GM21423 (cell line): Measurements from ENCODE around the gene LRRC7.
"Not testable (repeated sequence)": the region's sequence is repeated elsewhere in the genome, so short reads cannot be mapped to it uniquely, and the experiment has no call there.

Source experiments
- ATAC-seq: cut with Tn5 transposase; IDR thresholded peaks from one replicate; pipeline ENCODE4 v1.9.1; 2021; ENCODE audit warnings: mild to moderate bottlenecking, moderate library complexity; ENCODE audit not compliant: unreplicated experiment

The LRRC7 gene

DNA sequence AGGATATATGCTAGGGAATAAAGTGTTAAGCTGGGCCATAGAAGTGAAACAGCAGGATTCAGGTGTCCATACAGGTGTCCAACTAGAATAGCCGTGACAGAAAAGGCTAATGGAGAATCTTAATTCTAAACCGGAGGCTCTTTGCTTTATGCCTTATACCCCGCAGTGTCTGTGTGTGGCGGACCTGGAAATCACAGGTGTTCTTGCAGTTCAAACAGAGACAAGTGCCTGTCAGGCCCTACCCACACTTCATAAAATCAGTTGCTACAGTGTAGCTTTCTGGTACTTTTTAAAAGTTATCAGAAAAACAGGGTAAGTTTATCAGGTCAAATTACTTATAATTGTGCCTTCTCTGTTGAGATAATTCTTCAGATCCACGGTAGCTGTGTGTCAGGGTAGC, 293.9 kb downstream of the LRRC7 start:
- no peak for ATAC-seq

DNA sequence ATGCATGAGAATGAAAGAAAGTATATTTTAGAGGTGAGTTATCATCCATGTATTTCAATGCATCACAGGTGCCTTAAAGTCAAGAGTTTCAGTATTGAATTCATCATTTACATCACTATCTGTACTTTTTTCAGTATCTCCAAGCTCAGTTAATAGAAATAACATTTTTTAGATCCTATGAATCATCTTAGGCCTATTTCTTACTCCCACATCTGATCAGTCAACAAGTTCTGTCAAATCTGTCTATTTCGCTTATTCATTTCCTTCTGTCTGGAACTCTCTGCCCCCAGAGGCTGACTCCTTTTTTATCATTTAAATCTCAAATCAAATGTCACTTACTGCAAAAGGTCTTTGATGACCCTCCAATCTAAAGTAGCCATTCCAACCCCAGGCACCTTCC, 295.2 kb downstream of the LRRC7 start:
- no peak for ATAC-seq

DNA sequence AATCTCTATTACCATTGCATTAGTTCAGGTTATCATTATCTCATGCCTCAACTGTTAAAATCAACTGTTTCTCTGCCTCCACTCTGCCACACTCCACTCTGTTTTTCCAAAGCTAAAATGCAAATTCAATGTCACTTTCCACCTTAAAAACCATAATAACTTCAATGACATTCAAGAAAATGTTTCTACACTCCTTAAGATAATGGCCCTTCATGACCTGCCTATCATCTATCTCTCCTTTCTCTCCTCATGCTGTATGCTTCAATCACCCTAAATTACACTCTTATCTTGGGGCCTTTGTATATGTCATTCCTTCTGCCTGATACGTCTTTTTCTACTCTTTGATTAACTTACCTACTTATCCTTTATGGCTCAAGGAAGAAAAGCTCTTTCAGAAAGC, 296.0 kb downstream of the LRRC7 start:
- ATAC-seq = no peak

DNA sequence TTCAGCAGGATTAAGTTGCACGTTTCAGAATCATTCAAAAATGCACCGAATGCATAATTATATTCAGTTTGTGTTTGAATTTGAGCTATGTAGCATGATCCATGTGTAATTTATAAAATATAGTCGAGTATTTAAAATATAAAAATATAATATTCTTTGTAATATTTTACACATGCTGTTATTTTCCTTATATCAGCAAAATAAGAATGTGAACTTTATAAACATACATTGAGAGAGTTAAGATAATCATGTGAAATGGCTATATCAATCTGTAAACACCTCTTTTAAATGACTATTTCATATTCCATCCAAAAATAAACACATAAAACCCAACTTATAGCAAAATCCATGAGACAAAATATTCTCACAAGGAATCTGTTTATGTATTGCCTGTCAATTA, 303.7 kb downstream of the LRRC7 start:
- ATAC-seq = no peak

DNA sequence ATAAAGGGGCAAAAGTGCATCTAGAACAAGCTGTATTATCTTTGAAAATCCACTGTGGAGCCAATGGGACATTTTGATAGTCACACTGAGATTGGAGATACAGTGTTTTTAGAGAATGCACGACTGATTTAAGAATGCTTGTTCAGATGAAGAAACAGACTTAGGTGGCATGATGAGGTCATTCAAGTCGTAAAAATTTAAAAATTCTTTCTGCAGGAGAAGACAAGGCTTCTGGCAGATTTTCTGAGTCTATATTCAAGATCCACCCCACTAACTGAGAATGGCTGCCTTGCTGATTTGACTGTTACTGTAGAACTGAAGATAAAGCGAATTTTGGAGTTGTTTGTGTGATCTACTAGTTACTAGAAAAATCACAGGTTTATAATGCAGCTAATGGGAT, 310.6 kb downstream of the LRRC7 start:
- ATAC-seq = no peak

DNA sequence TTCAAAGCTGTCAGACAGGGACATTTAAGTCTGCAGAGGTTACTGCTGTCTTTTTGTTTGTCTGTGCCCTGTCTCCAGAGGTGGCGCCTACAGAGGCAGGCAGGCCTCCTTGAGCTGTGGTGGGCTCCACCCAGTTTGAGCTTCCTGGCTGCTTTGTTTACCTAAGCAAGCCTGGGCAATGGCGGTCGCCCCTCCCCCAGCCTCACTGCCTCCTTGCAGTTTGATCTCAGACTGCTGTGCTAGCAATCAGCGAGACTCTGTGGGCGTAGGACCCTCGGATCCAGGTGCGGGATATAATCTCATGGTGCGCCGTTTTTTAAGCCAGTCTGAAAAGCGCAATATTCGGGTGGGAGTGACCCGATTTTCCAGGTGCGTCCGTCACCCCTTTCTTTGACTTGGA, 320.3 kb downstream of the LRRC7 start:
- ATAC-seq = not testable (repeated sequence)

DNA sequence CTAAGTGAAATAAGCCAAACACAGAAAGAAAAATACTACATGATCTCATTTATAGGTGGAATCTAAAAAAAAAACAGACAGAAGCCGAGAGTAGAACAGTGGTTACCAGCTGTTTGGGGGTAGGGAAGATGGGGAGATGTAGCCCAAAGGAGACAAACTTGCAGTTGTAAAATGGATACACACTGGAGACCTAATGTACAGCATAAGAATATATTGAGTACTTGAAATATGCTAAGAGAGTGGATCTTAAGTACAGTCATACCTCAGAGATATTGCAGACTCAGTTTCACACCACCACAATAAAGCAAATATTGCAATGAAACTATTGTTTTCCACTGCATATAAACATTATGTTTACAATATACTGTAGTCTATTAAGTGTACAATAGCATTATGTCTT, 320.9 kb downstream of the LRRC7 start:
- no peak for ATAC-seq

DNA sequence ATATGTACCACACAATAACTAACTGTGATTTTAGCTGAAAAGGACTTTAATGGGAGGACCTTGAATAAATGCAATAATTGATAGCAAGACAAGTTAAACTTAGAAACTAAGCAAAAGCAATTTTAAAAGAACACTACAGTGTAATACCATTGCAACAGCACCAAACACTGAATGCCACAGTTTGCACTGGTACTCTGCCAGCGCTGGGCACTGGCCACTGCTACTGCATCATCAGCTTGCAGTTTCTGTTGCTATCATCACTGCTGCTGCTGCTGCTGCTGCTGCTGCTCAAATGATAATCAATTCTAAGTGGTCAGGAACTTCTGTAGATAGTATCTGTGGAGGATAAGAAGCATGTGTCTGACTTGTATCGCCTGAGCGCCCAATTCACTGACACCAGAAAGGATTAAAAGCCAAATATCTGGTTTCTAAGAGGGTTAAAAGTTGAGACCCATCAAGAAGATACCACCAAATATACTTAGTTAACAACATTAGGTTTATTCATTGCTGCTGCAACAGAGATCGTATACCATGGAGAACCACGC, 330.8 kb downstream of the LRRC7 start:
- ATAC-seq = no peak

DNA sequence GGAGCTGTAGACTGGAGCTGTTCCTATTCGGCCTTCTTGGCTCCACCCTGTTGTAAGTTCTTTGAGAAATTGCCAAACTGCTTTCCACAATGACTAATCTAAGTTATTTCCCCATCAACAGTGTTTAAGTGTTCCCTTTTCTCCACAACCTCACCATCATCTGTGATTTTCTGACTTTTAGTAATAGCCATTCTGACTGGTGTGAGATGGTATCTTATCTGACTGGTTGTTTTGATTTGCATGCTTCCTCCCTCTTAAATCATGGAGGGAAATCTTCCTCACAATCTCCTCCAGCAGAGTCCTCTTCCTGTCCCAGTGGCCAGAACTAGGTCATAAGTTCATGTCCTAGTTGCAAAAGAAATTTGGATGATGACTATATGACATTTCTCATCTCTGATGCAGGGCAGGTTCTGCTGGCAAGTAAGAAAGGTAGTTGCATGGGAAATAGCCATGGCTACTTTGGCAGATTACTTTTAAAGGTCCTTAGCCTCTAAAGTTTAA, 343.6 kb downstream of the LRRC7 start:
- no peak for ATAC-seq

DNA sequence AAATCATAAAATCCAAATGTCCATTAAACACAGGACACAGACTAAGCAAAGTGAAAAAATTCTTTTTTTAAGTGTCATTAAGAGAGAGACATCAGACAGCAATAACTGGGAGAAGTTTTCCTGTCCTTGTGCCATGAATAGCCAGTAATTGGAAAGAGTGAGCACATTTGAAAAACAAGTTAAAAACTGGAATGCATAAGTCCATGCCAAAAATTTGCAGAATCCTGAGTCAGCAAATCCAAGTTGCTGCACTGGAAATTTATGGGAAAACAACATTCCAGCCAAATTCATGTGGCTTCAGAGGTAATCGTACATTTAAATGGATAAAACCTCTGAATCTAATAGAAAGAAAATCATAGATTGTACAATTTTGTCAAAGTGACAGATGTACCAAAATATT, 346.3 kb downstream of the LRRC7 start:
- no peak for ATAC-seq

DNA sequence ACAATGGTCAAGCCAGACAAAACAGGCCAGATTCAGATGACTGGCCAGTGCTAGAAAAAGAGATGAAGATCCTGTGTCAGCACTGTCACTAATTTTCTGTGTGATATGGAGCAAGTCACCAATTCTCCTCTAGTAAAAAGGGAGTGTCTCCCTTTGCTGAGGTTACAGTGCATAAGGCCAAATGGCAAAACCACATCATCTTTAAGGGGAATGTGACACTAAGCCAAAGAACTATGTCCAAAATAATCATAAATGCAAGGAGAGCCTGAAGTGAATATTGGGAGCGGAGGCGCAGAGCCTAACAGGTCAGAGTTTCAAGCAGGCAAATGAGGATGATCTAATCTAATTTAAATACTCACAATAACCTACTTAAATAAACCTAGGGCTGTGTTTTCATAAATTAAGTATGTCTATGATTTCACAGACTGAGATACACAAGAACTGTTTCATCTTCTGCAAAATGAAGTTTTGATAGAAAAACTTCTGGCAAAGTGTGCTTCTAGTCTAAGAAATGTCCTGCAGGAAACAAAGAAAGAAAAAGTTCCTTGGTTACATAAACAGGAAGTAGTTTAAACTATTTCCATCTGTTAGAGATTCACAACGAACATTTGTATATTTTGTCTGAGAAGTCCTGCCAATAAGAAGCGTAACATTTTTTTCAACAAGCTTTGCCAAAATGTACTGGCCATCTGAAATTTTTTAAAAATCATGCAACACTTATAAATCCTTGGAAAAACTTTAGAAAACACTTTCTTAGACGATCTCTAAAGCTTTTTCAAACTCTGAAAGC, 347.4 kb downstream of the LRRC7 start:
- ATAC-seq = no peak

DNA sequence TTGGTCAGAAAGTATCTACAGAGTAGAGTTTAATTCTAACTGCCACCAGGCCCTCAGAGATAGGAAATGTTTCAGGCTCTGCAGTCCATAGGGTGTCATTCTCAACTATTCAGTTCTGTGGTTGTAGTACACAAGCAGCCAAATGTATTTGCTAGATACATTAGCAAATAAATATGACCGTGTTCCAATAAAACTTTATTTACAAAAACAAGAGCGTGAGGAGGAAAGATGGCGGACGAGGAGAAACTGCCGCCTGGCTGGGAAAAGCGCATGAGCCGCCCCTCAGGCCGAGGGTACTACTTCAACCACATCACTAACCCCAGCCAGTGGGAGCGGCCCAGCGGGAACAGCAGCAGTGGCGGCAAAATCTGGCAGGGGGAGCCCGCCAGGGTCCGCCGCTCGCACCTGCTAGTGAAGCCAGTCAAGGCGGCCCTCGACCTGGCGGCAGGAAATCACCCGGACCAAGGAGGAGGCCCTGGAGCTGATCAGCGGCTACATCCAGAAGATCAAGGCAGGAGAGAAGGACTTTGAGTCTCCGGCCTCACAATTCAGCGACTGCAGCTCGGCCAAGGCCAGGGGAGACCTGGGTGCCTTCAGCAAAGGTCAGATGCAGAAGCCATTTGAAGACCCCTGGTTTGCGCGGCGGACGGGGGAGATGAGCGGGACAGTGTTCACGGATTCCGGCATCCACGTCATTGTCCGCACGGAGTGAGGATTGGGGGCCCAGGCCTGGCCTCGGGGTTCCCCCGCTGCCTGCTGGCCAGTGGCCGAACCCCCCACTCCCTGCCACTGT, 351.6 kb downstream of the LRRC7 start:
- ATAC-seq = no peak

DNA sequence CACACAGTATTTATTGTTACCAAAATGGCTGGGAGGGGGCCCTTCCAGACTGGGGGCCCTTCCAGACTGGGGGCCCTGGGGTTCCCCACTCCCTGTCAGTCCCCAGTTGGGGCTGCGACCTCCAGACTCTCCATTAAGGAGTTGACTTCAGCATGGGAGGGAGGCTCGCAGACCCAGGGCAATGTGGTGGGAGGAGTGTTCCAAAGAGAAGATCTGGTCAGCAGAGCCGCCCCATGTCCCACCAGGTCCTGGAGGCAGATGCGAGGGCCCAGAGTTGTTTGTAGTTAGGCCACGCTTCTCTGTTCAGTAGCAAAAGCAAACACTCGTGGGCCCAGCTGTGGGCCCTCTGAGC, 352.2 kb downstream of the LRRC7 start:
- ATAC-seq = no peak

DNA sequence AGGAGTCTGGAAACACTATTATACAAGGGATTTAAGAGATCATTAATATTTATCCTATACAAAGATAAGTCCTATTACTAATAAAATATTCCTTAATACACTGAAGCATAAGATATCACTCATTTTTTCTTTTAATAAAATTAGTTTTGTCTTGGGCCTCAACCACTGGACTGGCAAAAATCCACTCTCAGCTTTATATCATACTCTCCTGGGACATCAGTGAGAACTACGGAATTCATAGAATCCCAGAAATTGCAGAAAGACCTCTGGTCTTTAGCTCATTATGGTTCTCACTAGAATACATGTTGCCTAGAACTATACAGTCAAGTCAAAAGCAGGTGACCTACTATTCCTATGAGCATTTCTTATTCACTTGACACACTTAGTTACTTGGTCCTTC, 352.7 kb downstream of the LRRC7 start:
- no peak for ATAC-seq

DNA sequence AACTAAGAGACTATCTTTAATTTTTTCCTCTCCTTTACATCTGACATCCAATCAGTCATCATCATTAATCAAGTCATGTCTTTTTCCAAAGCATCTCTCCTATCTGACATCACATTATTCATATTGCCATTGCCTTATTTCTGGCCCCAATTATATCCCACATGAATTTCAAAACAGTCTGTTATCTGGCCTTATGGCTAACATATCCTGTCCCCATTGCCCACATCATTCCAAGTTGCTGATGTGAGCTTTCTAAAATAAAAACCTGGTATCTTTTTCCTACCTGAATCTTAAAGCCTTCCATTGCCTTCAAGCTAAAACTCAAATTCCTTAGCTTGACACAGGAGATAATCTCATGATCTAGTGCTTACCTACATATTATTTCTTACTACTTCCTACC, 353.8 kb downstream of the LRRC7 start:
- no peak for ATAC-seq

DNA sequence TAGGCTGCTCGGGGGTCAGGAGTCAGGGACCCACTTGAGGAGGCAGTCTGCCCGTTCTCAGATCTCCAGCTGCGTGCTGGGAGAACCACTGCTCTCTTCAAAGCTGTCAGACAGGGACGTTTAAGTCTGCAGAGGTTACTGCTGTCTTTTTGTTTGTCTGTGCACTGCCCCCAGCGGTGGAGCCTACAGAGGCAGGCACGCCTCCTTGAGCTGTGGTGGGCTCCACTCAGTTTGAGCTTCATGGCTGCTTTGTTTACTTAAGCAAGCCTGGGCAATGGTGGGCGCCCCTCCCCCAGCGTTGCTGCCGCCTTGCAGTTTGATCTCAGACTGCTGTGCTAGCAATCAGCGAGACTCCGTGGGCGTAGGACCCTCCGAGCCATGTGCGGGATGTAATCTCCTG, 360.5 kb downstream of the LRRC7 start:
- not testable (repeated sequence) for ATAC-seq

DNA sequence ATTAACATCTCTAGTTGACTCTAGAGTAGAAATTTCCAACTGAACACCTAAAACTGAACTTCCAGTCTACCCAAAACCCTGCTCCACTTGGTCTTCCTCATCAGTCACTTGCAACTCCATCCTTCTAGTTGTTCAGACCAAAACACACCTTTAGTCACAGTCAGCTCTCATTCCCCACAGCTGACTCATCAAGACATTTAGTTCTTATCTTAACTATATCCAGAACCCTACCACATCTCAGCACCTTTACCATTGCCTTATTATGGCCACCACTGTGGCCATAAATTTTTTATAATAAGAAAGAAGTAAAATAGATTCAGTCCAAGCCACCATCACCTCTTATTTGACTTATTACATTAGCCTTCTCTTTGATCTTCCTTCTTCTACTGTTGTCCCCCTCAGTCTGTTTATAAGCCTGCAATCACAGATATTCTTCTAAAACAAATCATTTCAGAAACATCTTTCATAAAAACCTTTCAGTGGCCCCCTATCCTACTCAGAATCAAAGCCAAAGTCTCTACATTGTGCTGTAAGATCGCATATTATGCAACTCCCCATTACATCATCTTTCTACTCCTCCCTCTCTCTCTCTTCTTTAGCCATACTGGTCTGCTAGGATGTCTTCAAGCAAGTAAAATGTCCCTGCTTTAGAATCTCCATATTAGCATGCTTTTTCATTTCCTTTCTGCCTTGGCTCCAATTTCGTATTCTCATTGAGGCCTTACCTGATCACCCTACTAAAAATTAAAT, 361.8 kb downstream of the LRRC7 start:
- no peak for ATAC-seq

DNA sequence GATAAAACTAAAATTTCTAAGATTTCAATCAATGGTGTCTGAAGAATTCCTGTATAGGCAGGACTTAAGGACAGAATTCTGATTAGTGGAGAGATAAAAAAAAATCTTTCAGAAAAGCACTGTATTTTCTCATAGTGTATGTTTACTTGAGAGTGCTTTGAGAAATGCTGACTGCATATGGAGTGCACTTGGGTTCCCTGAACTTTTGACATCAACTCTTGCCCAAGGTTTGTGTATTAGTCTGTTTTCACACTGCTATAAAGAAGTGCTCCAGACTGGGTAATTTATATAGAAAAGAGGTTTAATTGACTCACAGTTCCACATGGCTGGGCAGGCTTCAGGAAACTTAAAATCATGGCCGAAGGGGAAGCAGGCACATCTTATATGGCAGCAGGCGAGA, 362.7 kb downstream of the LRRC7 start:
- ATAC-seq = no peak

DNA sequence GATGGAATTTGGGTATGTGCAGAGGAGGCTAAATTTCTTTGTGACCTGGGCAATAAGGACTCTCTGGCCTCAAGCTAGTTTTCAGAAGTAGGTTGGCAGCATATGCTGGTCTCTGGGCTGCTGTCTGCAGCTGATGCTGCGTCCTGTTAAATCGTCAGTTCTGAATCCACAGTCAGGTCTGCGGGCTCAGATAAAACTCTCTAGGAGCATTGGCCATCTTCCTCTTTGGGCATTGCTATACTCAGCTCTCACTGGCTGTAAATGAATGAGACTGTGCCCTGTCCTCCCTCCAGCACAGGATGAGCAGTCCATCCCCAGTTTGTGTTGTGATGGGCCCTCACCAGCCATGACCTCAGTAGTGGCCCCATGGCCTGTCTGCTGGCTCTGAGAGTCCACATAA, 365.0 kb downstream of the LRRC7 start:
- no peak for ATAC-seq

DNA sequence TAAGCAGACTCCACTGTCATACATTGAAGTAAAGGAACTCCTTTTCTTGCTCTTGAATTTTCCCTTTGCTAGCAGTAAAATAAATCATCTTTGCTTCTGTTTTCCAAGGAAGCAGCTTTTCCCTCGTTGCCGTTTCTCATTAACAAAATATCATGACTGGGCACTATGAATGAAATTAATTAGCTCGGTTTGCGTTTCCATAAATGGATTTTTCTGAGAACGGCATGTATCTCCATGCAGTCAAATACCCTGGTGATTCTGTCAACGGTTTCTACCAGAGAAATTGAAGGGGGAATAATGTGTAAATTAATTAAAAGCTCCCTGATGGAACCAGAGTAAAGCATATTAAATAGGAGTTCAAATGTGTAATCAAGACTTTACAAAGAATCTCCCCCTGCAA, 372.5 kb downstream of the LRRC7 start:
- ATAC-seq = no peak

DNA sequence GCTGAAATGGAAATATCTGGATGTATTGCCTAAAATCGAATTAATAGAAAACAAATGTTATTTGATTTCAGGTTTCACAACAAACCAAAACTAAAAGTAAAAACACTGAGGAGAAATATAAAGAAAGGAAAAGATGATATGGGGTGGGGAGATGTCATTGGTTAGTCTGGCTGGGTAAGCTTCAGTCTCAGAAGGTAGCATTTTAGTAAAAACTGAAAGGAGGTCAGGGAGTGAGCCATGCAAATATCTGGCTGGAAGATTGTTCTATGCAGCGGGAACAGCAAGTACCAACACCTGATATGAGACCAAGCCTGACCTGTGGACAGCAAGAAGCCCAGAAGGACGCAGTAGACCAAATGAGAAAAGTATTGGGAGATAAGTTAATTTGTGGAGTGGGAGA, 373.1 kb downstream of the LRRC7 start:
- ATAC-seq = no peak
